Colon (tissue), 2 donors: ENCODE results near the gene CENPA.
"Not testable (repeated sequence)": the region's sequence is repeated elsewhere in the genome, so short reads cannot be mapped to it uniquely, and the experiment has no call there.

Source experiments
- FAIRE-seq: peaks from 2 replicates; lab custom pipeline; 2012; peaks lifted over from hg19 to GRCh38; lab: Jason Lieb, UNC
- donor health status: control.
- donor health status: control.

The CENPA gene

GRCh38 chr2:26792720-26793119, 6.9 kb downstream of the CENPA start:
- no peak for FAIRE-seq

- FAIRE-seq, result no peak
Measured at GRCh38 chr2:26793518-26793917, 7.7 kb downstream of the CENPA start.

GRCh38 chr2:26795135-26795534, 9.3 kb downstream of the CENPA start:
- FAIRE-seq, result not testable (repeated sequence)

GRCh38 chr2:26801328-26801727, 15.5 kb downstream of the CENPA start:
- no peak for FAIRE-seq

- FAIRE-seq, result no peak
Measured at GRCh38 chr2:26801796-26802195, 15.9 kb downstream of the CENPA start.

GRCh38 chr2:26805241-26805676, 19.4 kb downstream of the CENPA start:
- FAIRE-seq, result no peak

- no peak for FAIRE-seq
Measured at GRCh38 chr2:26807788-26808460, 22.1 kb downstream of the CENPA start.

- no peak for FAIRE-seq
Measured at GRCh38 chr2:26809211-26809610, 23.4 kb downstream of the CENPA start.

- no peak for FAIRE-seq
Measured at GRCh38 chr2:26809876-26810577, 24.2 kb downstream of the CENPA start.

- no peak for FAIRE-seq
Measured at GRCh38 chr2:26811261-26811660, 25.4 kb downstream of the CENPA start.

- FAIRE-seq, result no peak
Measured at GRCh38 chr2:26811791-26812694, 26.2 kb downstream of the CENPA start.

- no peak for FAIRE-seq
Measured at GRCh38 chr2:26812731-26813130, 26.9 kb downstream of the CENPA start.

GRCh38 chr2:26814072-26814765, 28.4 kb downstream of the CENPA start:
- not testable (repeated sequence) for FAIRE-seq

GRCh38 chr2:26816893-26817292, 31.0 kb downstream of the CENPA start:
- no peak for FAIRE-seq

- FAIRE-seq, result no peak
Measured at GRCh38 chr2:26818255-26818654, 32.4 kb downstream of the CENPA start.

- FAIRE-seq, result no peak
Measured at GRCh38 chr2:26818972-26819371, 33.1 kb downstream of the CENPA start.

GRCh38 chr2:26820932-26821331, 35.1 kb downstream of the CENPA start:
- no peak for FAIRE-seq

- FAIRE-seq, result no peak
Measured at GRCh38 chr2:26822877-26823276, 37.0 kb downstream of the CENPA start.

GRCh38 chr2:26838121-26838906, 52.5 kb downstream of the CENPA start:
- FAIRE-seq, result no peak

- FAIRE-seq, result no peak
Measured at GRCh38 chr2:26840937-26841610, 55.2 kb downstream of the CENPA start.

GRCh38 chr2:26843041-26843440, 57.2 kb downstream of the CENPA start:
- FAIRE-seq, result no peak
